Lower leg skin (tissue), 4 donors: ENCODE measurements around the gene C19orf67. TPM values are rescaled to one million over a fixed set of nuclear protein-coding genes. Genes with fewer than 3 reads are reported as not detected.

Source experiments
- DNase-seq, 2 donors: peaks; one replicate each; pipeline ENCODE4 v3.0.0-alpha.2; 2019; ENCODE audit warnings: low spot score in 2 of 2
- H3K4me3 ChIP-seq: fragments of 200-600 bp; sonication (generic); 2 replicates; pipeline ENCODE4 v1.5.1; 2017; ENCODE audit warnings: mild to moderate bottlenecking, low read depth; ENCODE audit not compliant: poor library complexity, severe bottlenecking
- CTCF ChIP-seq, 3 donors: fragments of 450-650 bp; IDR thresholded peaks; one replicate each; pipeline ENCODE4 v1.5.1; 2016; ENCODE audit warnings: antibody characterized with exemption in 3 of 3, mild to moderate bottlenecking in 3 of 3, moderate library complexity in 2 of 3
- POLR2A ChIP-seq, 2 donors: fragments of 450-650 bp; IDR thresholded peaks; one replicate each; pipeline ENCODE4 v1.6.1; 2016 to 2017; ENCODE audit warnings: antibody characterized with exemption in 2 of 2, mild to moderate bottlenecking in 1 of 2, moderate library complexity in 1 of 2
- WGBS, 2 donors: methylation state at CpG; one replicate each; pipeline ENCODE4 v1.1.5; 2018; 5-methylcytosine and 5-hydroxymethylcytosine counted together
- intact Hi-C: fragments of 100-400 bp; cut with DNase I; formaldehyde crosslinking; loops from one replicate; pipeline ENCODE4 v1.15.0; 2023; ENCODE audit warnings: low total_unique reads
- total RNA-seq, 4 donors: library from RNA; depleted of rRNA; stranded (reverse); fragments of >200 nt; gene quantifications; one replicate each; pipeline ENCODE4 v1.1.0, GENCODE V29; 2016

Gene C19orf67
- total RNA-seq, 4 donors from 2014 or later: not detected

DNA sequence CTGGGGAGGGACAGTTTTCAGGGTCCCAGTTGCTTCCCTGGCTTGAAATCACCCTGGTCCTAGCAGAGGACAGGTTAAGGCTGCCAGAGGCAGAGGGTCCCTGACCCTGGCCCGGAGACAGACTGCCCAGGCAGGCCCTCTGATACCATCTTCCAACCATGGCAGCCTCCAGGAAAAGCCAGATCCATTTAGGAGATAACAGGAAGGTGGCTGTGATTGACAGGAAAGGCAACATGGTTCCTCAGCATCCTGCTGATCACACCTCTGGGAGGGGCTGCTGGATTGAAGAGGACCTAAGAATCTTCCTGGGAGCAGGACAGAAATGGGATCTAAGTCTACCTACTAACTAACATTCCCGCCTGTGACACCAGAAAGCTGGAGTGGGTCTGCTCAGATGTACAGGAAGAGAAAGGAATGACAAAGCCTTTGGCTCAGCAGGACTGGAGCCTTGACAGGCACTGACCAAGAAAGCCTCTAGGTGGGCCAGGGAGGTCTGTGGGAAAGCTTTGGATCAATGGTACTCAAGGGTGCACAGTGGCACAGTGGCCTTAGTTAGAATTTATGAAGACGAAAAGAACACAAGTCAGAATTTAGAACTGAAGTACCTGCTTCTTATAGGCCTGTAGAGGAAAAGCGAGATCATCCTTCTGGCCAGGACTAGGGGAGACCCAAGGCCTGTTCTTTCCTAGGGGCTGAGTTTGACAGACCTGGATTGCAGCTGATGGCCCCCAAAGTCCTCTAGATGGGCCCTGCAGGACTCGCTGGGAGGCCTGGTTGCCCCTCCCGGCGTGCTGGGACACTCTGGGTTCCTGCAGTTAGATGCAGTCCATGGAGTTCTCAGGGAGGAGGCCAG, 34.3 kb upstream of the C19orf67 start:
- intact Hi-C loops: no loop called here
- no peak for DNase-seq
- 82 to 90% methylated on average over 6 to 7 of the region's 7 CpGs for WGBS, 2 donors
- no peak for TF ChIP-seq CTCF (IDR thresholded peaks at IDR 0.05)
- no peak for TF ChIP-seq POLR2A (IDR thresholded peaks at IDR 0.05)
- H3K4me3 ChIP-seq: no peak overlapping the region

GRCh38 chr19:14119146-14119545, 33.6 kb upstream of the C19orf67 start:
- DNase-seq: no peak
- WGBS, 2 donors: 48 to 52% methylated on average over 3 of the region's 3 CpGs
- intact Hi-C loops: no loop called here
- H3K4me3 ChIP-seq: no peak overlapping the region
- no peak for TF ChIP-seq CTCF (IDR thresholded peaks at IDR 0.05)
- no peak for TF ChIP-seq POLR2A (IDR thresholded peaks at IDR 0.05)

- intact Hi-C loops: no loop called here
- peak overlapping the region; percentile 36 for H3K4me3 ChIP-seq
- WGBS, 2 donors: 1 to 4% methylated on average over 17 to 22 of the region's 61 CpGs
- TF ChIP-seq CTCF (IDR thresholded peaks at IDR 0.05) (no peak), POLR2A (IDR thresholded peaks at IDR 0.05) (peak in 1 of 2 donors; percentile 4)
- peak; percentile 89 to 98 for DNase-seq
Observed at GRCh38 chr19:14118165-14119051, 32.8 kb upstream of the C19orf67 start.

GRCh38 chr19:14117668-14118164, 32.1 kb upstream of the C19orf67 start, which contains the start of gene PRKACA:
TSS of gene PRKACA (minus strand) at chr19:14117762. CDS start at chr19:14117547, 215 bp downstream.
- peak; percentile 97 to 100 for DNase-seq
- intact Hi-C loops: no loop called here
- peak in 1 of 3 donors; percentile 40 for TF ChIP-seq CTCF (IDR thresholded peaks at IDR 0.05)
- TF ChIP-seq POLR2A (IDR thresholded peaks at IDR 0.05): no peak
- WGBS, 2 donors: 0 to 1% methylated on average over 17 to 19 of the region's 67 CpGs
- H3K4me3 ChIP-seq: peak within 1 kb of the TSS; percentile 95

GRCh38 chr19:14116918-14117578, 31.5 kb upstream of the C19orf67 start:
- peak overlapping the region; percentile 95 for H3K4me3 ChIP-seq
- 0 to 1% methylated on average over 16 to 22 of the region's 33 CpGs for WGBS, 2 donors
- intact Hi-C loops: no loop called here
- peak in 1 of 2 donors; percentile 88 for DNase-seq
- TF ChIP-seq CTCF (IDR thresholded peaks at IDR 0.05): no peak
- no peak for TF ChIP-seq POLR2A (IDR thresholded peaks at IDR 0.05)
